GM19193 (cell line): Measurements from ENCODE around the gene F10.

Source experiments
- POLR2A ChIP-seq: IDR thresholded peaks from 4 replicates; pipeline ENCODE4 v1.6.1; 2011; ENCODE audit not compliant: insufficient read depth, insufficient read length; ENCODE audit errors: extremely low read depth

F10 gene

DNA sequence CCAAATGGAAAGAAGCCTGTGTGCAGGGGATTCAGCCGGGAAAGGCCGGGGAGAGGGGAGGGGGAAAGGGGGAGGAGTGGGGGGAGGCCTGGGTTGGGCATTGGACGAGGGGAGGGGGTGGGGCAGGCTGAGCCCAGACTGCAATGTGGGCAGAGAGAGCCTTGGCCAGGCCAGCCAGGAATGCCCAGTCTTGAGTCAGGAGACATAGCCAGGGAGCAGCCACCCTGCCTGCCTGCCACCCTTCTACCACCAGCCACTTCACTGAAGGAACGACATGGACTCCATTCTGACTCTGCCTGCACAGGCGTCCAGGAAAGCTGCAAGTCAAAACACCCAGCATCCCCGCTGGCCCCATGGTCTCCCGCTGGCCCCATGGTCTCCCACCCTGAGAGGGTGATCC is 36.3 kb downstream of the F10 start:
- TF ChIP-seq POLR2A: no peak

- TF ChIP-seq POLR2A: no peak
Measured at GRCh38 chr13:113159701-113160100, 37.1 kb downstream of the F10 start.

GRCh38 chr13:113160983-113161382 is 38.4 kb downstream of the F10 start:
- TF ChIP-seq POLR2A: no peak

- TF ChIP-seq POLR2A: no peak
Measured at GRCh38 chr13:113161433-113161832, 38.8 kb downstream of the F10 start.

DNA sequence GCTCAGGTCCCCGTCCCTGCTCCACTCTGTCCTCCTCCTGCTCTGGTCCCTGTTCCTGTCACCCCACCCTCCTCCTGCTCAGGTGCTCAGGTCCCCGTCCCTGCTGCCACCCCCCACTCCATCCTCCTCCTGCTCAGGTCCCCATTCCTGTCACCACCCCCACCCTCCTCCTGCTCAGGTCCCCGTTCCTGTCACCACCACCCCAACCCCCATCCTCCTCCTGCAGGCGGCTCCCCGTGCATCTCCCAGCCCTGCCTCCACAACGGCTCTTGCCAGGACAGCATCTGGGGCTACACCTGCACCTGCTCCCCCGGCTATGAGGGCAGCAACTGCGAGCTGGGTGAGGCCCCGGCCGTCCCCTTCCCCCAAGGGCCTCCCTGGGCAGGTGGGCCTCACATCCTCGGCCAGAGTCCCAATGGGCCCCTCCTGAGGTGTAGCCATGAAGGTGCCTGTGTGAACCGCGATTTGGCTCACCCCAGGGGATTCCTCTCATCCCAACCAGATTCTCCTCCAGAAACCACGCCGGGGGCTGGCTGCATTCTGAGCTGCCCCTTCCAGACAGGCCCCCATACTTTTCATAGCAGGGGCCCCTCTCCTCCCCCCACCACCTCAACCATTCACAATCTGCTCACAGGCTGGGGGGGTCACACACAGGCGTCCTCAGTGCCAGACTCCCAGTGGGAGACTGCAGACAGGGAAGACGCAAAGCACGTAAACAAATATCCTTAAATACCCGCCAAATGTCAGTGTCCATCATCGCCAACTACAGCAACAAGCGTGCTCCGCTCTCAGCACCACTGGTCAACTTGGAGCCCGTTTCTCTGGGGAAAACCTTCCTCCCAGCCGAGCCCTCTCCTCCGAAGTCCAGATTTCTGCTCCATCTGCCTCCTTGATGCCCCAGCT is 40.4 kb downstream of the F10 start:
- TF ChIP-seq POLR2A: no peak

- TF ChIP-seq POLR2A: no peak
Measured at GRCh38 chr13:113164492-113164891, 41.9 kb downstream of the F10 start.

DNA sequence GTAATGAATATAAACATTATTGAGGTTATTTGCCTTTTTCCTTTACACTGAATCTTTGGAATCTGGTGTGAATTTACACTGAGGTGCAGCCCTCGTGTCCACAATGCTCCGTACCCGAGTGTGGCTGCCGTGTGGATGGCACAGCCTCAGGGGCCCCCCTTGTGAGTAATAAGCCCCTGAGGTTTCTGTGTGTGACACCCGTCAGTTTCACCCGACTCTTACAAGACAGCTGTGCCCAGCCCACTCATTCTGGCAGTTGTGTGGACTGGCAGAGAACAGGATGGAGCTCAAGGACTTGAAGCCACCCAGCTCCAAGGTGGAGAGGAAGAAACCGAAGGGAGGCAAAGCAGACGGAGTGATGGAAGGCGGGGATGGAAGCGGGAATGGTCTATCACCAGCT is 43.7 kb downstream of the F10 start:
- TF ChIP-seq POLR2A: no peak

DNA sequence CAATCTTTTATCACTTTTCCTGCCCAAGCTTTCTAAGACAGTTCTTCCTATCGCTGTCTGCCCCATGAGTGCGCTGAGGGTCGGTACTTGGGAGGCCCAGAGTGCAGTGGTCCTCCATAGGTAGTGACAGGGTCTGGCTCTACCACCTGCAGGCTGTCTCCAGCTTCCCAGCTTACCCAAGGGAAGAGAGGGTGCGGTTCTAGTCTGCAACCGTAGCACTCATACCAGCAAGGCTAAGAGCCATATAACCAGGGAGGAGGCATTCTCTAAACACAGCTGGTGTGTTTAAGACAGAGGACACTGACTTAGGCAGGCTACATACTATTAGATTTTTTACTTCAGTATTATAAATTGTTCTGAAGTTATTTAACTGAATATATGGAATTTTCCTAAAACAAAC is 44.1 kb downstream of the F10 start:
- no peak for TF ChIP-seq POLR2A

DNA sequence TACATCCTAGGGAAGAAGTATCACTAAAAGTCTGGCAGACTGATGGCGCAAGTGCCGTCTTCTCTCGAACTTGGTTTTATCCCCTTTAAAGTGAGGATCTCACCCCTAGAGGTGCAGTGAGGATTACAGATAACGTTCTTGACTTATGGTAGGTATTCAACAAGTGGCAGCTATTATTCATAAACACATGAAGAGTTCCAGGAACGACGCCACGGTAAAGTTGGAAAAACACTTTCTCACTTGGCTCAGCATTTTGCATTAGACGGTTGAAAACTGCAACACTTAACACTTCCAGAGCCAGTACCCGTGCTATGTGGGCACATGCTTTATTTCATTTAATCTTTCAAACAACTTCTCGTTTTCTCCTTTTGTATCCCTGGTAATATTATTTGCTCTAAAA is 44.6 kb downstream of the F10 start:
- TF ChIP-seq POLR2A: no peak

DNA sequence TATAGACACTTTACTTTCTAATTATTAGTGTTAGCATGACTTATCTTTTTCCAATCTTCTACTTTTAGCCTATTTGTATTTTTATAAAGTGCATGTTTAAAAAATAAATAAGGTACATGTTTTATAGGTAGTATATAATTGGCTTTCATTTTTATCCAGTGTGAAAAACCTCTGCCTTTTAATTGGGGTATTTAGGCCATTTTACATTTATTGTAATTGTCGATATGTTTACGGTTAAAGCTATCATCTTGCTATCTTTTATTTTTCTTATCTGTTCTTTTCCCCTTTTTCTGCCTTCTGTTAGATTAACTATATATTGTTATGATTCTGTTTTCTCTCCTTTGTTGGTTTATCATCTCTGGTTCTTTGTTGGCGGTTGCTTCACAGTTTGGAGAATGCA is 45.0 kb downstream of the F10 start:
- no peak for TF ChIP-seq POLR2A

- TF ChIP-seq POLR2A: no peak
Measured at GRCh38 chr13:113168211-113168610, 45.6 kb downstream of the F10 start.

DNA sequence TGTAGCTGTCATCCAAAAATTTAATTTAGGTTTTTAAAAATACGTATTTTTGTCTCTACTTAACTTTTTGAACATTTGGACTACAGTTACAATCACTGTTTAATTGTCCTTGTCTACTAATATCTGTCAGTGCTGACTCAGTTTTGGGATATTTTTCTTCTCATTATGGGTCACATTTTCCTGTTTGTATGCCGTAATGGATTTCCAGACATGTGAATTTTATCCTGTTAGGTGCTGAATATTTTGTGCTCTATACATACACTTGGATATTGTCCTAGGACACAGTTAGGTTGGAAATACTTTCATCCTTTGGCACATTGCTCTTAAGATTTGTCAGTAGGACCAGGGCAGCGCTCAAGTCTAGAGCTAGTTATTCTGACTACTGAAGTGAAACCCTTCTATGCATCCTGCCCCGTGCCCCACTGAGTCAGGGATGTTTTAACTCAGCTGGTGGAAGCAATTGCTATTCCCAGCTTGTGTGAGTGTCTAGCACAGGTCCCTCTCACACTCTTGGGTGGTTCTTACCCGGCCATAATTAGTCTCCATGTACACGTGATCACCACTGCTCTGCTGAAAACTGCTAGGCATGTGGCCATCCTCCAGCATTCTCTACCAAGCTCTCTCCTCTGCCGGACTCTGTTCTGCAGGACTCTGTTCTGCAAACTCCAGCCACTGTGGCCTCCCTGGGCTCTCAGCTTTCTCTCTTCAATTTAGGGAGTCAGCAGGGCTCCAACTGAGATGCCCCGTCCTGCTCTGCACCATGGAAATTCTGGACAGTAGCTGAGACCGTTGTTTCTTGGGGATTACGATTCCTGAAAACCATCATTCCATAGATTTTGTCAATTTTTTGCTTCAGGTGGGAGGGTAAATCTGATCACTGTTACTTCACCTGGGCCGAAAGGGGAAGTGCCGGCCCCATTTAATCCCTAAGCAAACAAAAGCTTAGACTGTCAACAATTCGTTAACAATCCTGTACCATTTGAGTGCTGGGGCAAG is 47.0 kb downstream of the F10 start:
- TF ChIP-seq POLR2A: no peak

DNA sequence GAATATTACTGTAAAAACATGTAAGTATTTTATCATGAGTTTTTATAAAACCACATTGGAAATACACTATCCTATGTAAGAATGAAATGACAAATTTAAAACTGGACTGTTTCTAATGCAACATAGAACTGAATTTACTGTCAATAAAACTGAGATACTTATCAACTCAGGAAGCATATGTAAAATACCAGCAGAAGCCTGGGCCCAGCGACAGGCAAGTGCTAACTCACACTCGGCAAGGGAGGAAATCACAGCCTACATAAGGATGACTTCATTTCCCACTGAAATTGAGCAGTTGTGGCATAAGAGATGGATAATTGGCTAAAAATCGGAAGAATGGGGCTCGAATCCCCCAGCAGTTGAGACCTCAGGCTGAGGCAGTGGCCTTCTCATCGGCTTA is 47.9 kb downstream of the F10 start:
- no peak for TF ChIP-seq POLR2A

- no peak for TF ChIP-seq POLR2A
Measured at GRCh38 chr13:113171250-113172125, 48.9 kb downstream of the F10 start.
